OCI-LY7 (cell line): ENCODE measurements around the gene GAB4. TPM values are rescaled to one million over a fixed set of nuclear protein-coding genes. Genes with fewer than 3 reads are reported as not detected.

Experiments used
- BruUV-seq: library from RNA; stranded (reverse); fragments of 400-500 nt; replicated peaks from 2 replicates; lab custom pipeline; 2021; lab: Mats Ljungman, UMichigan
- CTCF ChIA-PET: fragments of 300-600 bp; sonication (Branson Sonifier 250); formaldehyde crosslinking; loops from one replicate; lab custom pipeline; 2022; ENCODE audit warnings: antibody characterized with exemption; ENCODE audit not compliant: unreplicated experiment; lab: Charles Lee
- POLR2A ChIA-PET: fragments of 300-600 bp; sonication (Branson Sonifier 250); formaldehyde crosslinking; loops from one replicate; lab custom pipeline; 2022; ENCODE audit warnings: antibody characterized with exemption; lab: Charles Lee
- DNase-seq: peaks from one replicate; pipeline ENCODE4 v3.0.0-alpha.2; 2015; ENCODE audit warnings: low spot score
- H2AFZ ChIP-seq: fragments of 200-600 bp; sonication (generic), shearing (Covaris generic); 2 replicates; pipeline ENCODE4 v1.6.1; 2014; ENCODE audit warnings: mild to moderate bottlenecking, antibody characterized with exemption, low read length, moderate library complexity
- H3K27ac ChIP-seq: fragments of 200-600 bp; sonication (generic); 2 replicates; pipeline ENCODE4 v1.5.1; 2014; ENCODE audit warnings: mixed run types, low read depth, mild to moderate bottlenecking, moderate library complexity, low read length, inconsistent platforms; ENCODE audit not compliant: poor library complexity, severe bottlenecking
- H3K36me3 ChIP-seq: fragments of 200-600 bp; sonication (generic); 2 replicates; pipeline ENCODE4 v1.6.1; 2014; ENCODE audit warnings: mild to moderate bottlenecking, antibody characterized with exemption, low read length, moderate library complexity, mixed read lengths; ENCODE audit not compliant: insufficient read depth
- H3K4me1 ChIP-seq: fragments of 200-600 bp; sonication (generic); 2 replicates; pipeline ENCODE4 v1.5.1; 2014; ENCODE audit warnings: mild to moderate bottlenecking, low read length; ENCODE audit not compliant: insufficient read depth, poor library complexity, severe bottlenecking
- H3K4me2 ChIP-seq: fragments of 200-600 bp; sonication (generic); 2 replicates; pipeline ENCODE4 v1.6.1; 2014; ENCODE audit warnings: mild to moderate bottlenecking, low read length
- H3K4me3 ChIP-seq: fragments of 200-600 bp; sonication (generic); 2 replicates; pipeline ENCODE4 v1.5.1; 2014; ENCODE audit warnings: mild to moderate bottlenecking, low read depth, low read length; ENCODE audit not compliant: poor library complexity, severe bottlenecking
- H3K79me2 ChIP-seq: fragments of 200-600 bp; sonication (generic); 2 replicates; pipeline ENCODE4 v1.6.1; 2016; ENCODE audit warnings: low read depth, mild to moderate bottlenecking, low read length, moderate library complexity, mixed read lengths; ENCODE audit not compliant: insufficient read depth
- H3K9me2 ChIP-seq: fragments of 200-600 bp; sonication (generic); 2 replicates; pipeline ENCODE4 v1.6.1; 2016; ENCODE audit warnings: mild to moderate bottlenecking, low read length, mixed read lengths; ENCODE audit not compliant: insufficient read depth
- H3K9me3 ChIP-seq: fragments of 200-600 bp; sonication (generic); 2 replicates; pipeline ENCODE4 v1.6.1; 2014; ENCODE audit warnings: mild to moderate bottlenecking, mixed run types, low read length, mixed read lengths
- H4K20me1 ChIP-seq: fragments of 200-600 bp; sonication (generic); 2 replicates; pipeline ENCODE4 v1.6.1; 2014; ENCODE audit warnings: mild to moderate bottlenecking, antibody characterized with exemption, low read length, moderate library complexity, mixed read lengths; ENCODE audit not compliant: insufficient read depth
- EZH2phosphoT487 ChIP-seq: fragments of 200-600 bp; sonication (generic); IDR thresholded peaks from 2 replicates; pipeline ENCODE4 v1.6.1; 2018; ENCODE audit warnings: low read depth, borderline replicate concordance, mild to moderate bottlenecking, mixed run types, antibody characterized with exemption, low read length, moderate library complexity, mixed read lengths
- intact Hi-C: fragments of 100-400 bp; cut with micrococcal nuclease; formaldehyde crosslinking; loops from one replicate; pipeline ENCODE4 v1.10.0; 2022; ENCODE audit not compliant: unreplicated experiment
- total RNA-seq, 2 experiments: library from RNA; depleted of rRNA in 1 of 2; stranded (reverse); fragments of >200 nt in 1 of 2; shearing (Covaris generic) in 1 of 2; gene quantifications; 2 replicates each; pipeline ENCODE4 v1.2.3, GENCODE V29; 2014 to 2022
- TF ChIP-seq, protein P1 (sequence below): fragments of 200-600 bp; sonication (generic); conservative IDR thresholded peaks from 2 replicates; pipeline ENCODE4 v1.5.1; 2014; ENCODE audit warnings: mild to moderate bottlenecking, antibody characterized with exemption, low read length, moderate library complexity, mixed read lengths

GAB4 gene
- total RNA-seq, 2 experiments from 2014 or later: not detected

- Histone ChIP-seq H3K79me2 (no peaks in the 10 kb centered on the region), H3K27ac (no peak overlapping the region), H3K9me3 (no peaks in the 10 kb centered on the region), H4K20me1 (no peaks in the 10 kb centered on the region), H2AFZ (peak overlapping the region; percentile 38; the same call in 1 of the 2 replicates), H3K4me3 (no peak overlapping the region), H3K4me2 (no peak overlapping the region), H3K4me1 (peaks cover 39% of the 10 kb centered on the region), H3K36me3 (no peaks in the 10 kb centered on the region), H3K9me2 (no peaks in the 10 kb centered on the region)
- no TSS peak for BruUV-seq
- POLR2A ChIA-PET: no interaction called here
- CTCF ChIA-PET: no interaction called here
- DNase-seq: no peak
- intact Hi-C loops: loop anchor here (10.0 kb wide), 1 partner anchor 48 kb away; no protein-coding TSS in a partner anchor
- TF ChIP-seq EZH2phosphoT487: no peak
- TF ChIP-seq, protein P1, sequence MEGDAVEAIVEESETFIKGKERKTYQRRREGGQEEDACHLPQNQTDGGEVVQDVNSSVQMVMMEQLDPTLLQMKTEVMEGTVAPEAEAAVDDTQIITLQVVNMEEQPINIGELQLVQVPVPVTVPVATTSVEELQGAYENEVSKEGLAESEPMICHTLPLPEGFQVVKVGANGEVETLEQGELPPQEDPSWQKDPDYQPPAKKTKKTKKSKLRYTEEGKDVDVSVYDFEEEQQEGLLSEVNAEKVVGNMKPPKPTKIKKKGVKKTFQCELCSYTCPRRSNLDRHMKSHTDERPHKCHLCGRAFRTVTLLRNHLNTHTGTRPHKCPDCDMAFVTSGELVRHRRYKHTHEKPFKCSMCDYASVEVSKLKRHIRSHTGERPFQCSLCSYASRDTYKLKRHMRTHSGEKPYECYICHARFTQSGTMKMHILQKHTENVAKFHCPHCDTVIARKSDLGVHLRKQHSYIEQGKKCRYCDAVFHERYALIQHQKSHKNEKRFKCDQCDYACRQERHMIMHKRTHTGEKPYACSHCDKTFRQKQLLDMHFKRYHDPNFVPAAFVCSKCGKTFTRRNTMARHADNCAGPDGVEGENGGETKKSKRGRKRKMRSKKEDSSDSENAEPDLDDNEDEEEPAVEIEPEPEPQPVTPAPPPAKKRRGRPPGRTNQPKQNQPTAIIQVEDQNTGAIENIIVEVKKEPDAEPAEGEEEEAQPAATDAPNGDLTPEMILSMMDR: no peak
Observed at GRCh38 chr22:16972311-16972710, 35.7 kb downstream of the GAB4 start.

- H3K4me2 ChIP-seq: no peak overlapping the region
- peaks cover 35% of the 10 kb centered on the region for H3K4me1 ChIP-seq
- intact Hi-C loops: loop anchor here (10.0 kb wide), 1 partner anchor 46 kb away; no protein-coding TSS in a partner anchor
- no TSS peak for BruUV-seq
- no peaks in the 10 kb centered on the region for H3K36me3 ChIP-seq
- ChIA-PET CTCF (no interaction called here), POLR2A (interaction anchor here (0.7 kb wide), 1 partner anchor 20 kb away, joined by 5 read pairs; no protein-coding TSS in a partner anchor)
- H3K79me2 ChIP-seq: no peaks in the 10 kb centered on the region
- H2AFZ ChIP-seq: peak overlapping the region; percentile 37; the same call in 1 of the 2 replicates
- H3K9me3 ChIP-seq: no peaks in the 10 kb centered on the region
- peak; percentile 42 for DNase-seq
- no peak overlapping the region for H3K27ac ChIP-seq
- no peaks in the 10 kb centered on the region for H4K20me1 ChIP-seq
- no peaks in the 10 kb centered on the region for H3K9me2 ChIP-seq
- TF ChIP-seq EZH2phosphoT487: no peak
- TF ChIP-seq, protein P1: no peak
- H3K4me3 ChIP-seq: no peak overlapping the region
Observed at GRCh38 chr22:16970446-16970845, 37.6 kb downstream of the GAB4 start.

GRCh38 chr22:16969508-16970327, 38.3 kb downstream of the GAB4 start:
- DNase-seq: no peak
- no peaks in the 10 kb centered on the region for H3K79me2 ChIP-seq
- no peaks in the 10 kb centered on the region for H4K20me1 ChIP-seq
- no peak overlapping the region for H3K27ac ChIP-seq
- no peaks in the 10 kb centered on the region for H3K36me3 ChIP-seq
- H3K4me3 ChIP-seq: no peak overlapping the region
- intact Hi-C loops: loop anchor here (10.0 kb wide), 1 partner anchor 45 kb away; no protein-coding TSS in a partner anchor
- no peak overlapping the region for H3K4me2 ChIP-seq
- ChIA-PET CTCF (no interaction called here), POLR2A (no interaction called here)
- no peak for TF ChIP-seq EZH2phosphoT487
- TF ChIP-seq, protein P1: no peak
- peaks cover 28% of the 10 kb centered on the region for H3K4me1 ChIP-seq
- H3K9me3 ChIP-seq: no peaks in the 10 kb centered on the region
- no peak overlapping the region; the same call in 1 of the 2 replicates for H2AFZ ChIP-seq
- BruUV-seq: no TSS peak
- H3K9me2 ChIP-seq: no peaks in the 10 kb centered on the region
